GDM1 (cell line): ENCODE data around the gene KCNN1.
"Not testable (repeated sequence)": the region's sequence is repeated elsewhere in the genome, so short reads cannot be mapped to it uniquely, and the experiment has no call there.

Experiments
- DNase-seq: peaks from one replicate; lab custom pipeline; 2025; lab: John Stamatoyannopoulos, UW

Gene KCNN1

DNA sequence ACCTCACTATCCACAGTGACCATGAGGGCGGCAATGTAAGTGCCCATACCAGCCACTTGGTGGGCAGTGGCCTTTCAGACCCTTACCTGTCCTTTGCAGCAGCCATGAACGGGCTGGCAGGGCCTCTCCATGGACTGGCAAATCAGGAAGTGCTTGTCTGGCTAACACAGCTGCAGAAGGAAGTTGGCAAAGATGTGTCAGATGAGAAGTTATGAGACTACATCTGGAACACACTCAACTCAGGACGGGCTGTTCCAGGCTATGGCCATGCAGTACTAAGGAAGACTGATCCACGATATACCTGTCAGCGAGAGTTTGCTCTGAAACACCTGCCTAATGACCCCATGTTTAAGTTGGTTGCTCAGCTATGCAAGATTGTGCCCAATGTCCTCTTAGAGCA, 64.5 kb downstream of the KCNN1 start:
- peak; percentile 26 for DNase-seq

DNA sequence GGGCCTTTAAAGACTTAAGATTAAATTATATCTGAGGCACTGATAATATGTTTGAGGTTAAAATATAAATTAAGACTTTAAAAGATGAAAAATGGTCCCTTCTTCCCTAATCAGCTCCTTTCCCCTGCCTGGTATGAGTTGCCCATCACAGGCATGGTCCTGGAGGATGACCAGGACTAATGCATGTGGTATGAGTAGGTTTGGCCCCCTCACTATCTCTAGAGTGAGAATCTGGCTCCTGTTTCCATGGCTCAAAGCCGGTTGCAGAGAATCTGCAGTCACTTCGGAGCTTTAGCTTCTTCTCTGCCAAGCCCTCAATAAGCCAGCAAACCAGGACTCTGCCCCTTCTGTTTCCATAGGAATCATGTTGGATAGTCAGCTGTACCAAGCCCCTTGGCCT, 65.2 kb downstream of the KCNN1 start:
- DNase-seq, result not testable (repeated sequence)

DNA sequence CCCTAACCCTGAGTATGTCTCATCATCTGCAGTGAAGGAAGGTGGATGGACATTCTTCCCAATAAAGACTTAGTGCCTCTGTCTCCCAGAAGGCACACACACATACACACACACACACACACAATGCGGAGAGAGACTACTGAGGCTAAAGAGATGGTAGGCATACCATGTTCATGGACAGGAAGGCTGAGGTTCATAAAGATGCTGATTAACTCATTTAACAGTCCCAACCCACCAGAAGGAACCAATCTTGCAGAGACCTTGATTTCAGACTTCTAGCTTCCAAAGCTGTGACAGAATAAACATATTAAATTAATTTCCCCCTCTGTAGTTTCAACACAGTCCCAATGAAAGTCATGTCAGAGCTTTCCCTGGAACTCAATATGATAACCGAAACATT, 74.1 kb downstream of the KCNN1 start:
- DNase-seq, result no peak

DNA sequence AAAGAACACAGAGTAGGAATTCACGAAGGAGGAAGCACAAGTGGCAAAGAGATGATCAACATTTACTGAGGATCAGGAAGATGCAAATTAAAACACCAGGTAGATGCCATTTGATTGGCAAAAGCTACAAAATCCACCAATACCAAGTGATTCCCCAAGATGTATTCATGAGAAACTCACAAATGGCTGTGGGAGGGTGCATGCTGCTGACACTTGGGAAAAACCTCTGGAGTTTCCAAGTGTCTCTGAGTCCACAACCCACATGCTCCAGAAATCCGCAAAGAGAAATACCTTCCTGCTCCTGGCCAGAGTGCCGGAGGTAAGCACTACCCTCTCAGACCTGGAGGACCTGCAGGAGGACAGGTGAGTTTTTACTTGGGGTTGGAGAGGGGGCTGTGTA, 76.8 kb downstream of the KCNN1 start:
- no peak for DNase-seq

DNA sequence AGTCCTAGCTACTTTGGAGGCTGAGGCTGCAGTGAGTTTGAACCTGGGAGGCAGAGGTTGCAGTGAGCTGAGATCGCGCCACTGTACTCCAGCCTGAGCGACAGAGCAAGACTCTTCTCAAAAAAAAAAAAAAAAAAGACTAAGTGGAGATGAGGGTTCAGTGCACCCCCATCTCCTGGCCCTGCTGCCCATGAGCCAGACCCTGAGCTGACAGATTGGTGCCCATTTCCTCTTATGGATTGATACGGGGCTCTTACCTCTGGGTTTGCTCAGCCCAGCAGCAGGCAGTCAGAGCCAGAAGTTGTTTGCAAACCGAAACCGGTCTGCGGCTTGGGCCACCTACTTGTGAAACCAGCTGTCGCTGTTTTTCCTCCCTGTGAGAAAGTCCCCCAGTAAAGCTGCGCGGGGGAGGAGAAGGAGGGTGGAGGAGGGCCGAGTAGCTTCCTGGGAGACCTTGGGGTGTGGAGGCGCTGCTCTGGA, 78.0 kb downstream of the KCNN1 start:
- DNase-seq, result peak; percentile 66

DNA sequence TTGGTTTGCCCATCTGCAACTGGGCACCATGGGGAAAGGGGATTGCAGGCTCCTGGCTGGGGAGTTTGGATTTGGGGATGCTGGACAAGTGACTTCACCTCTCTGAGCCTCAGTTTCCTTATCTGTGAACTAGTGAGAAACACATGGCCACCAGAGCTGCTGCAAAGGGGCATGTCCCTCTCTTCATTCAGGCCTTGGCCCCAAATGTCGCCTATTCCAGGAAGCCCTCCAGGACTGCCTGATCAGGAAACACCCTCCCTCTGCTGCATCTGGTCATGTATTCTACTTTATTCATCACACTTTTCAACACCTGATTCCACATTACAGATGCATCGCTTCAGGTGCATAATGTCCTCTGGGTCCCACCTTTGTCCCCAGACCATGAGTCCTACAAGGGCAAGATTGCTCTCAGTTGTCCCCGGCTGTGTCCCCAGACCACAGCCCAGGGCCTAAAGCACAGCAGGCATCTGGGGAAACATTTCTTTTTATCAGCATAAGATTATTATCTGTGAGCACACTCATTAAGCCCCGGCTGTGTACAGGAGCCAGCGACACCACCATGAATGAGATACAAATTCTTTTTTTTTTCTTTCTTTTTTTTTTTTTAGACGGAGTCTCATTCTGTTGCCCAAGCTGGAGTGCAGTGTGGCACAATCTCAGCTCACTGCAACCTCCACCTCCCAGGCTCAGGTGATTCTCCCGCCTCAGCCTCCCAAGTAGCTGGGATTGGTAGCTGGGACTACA, 78.6 kb downstream of the KCNN1 start:
- DNase-seq, result no peak

DNA sequence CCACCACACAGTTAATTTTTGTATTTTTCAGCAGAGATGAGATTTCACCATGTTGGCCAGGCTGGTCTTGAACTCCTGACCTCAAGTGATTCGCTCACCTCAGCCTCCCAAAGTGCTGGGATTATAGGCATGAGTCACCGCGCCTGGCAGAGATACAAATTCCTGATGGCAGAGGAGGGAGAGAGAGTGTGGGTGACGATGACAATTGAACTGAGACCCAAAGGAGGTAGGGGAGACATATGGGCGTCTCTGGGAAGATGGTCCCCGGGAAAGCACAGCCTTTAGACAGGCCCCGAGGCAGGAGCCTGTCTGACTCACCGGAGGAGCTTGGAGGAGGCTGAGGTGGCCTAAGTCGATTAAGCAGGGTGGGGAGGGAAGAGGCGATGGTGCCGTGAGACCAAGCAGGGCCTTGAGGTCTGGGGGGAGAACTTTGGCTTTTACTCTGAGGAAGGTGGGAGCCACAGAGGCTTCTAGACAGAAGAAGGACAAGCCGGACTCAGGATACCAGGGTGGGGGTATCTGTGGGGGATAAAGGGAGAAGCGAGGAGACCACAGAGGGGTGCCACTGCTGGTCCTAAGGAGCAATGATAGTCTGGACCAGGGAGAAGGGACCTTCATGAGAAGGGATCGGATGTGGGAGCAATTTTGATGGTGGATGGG, 79.3 kb downstream of the KCNN1 start:
- DNase-seq, result no peak

DNA sequence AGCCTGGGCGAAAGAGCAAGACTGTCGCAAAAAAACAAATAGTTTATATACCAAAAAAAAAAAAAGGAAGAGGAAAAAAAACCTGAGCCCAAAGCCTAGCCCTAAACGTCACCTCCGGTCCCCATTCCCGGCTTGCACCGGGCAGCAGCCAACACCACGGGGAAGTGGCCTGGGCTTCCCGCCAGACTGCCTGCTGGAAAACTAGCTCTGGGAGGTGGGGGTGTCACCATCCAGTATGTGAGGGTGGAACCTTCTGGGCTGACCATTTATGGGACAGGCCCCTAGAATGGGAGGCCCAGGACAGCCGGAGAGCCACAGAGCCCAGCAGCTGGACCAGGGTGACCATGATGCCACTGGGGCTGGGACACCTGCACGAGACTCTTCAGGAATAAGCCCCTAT, 82.5 kb downstream of the KCNN1 start:
- no peak for DNase-seq
